GM21619 (cell line): ENCODE measurements around the gene PIGQ.

Experiments
- ATAC-seq: cut with Tn5 transposase; IDR thresholded peaks from one replicate; pipeline ENCODE4 v1.9.1; 2021; ENCODE audit not compliant: unreplicated experiment

PIGQ gene

GRCh38 chr16:554640-555365, 15.0 kb upstream of the PIGQ start:
- no peak for ATAC-seq

GRCh38 chr16:555528-556473, 14.0 kb upstream of the PIGQ start:
- ATAC-seq, result no peak

GRCh38 chr16:556474-557173, 13.1 kb upstream of the PIGQ start:
- no peak for ATAC-seq

- ATAC-seq, result no peak
Observed at GRCh38 chr16:557463-558297, 12.1 kb upstream of the PIGQ start.

- ATAC-seq, result no peak
Observed at GRCh38 chr16:558298-559020, 11.3 kb upstream of the PIGQ start.

GRCh38 chr16:559021-559380, 10.8 kb upstream of the PIGQ start:
- ATAC-seq, result no peak

GRCh38 chr16:559411-560203, 10.2 kb upstream of the PIGQ start:
- no peak for ATAC-seq

- no peak for ATAC-seq
Observed at GRCh38 chr16:560204-560700, 9.5 kb upstream of the PIGQ start, which contains the start of gene PRR35. PRR35 (plus strand) TSS chr16:560394; CDS start chr16:563295, 2,901 bp downstream.

GRCh38 chr16:560701-561412, 8.9 kb upstream of the PIGQ start:
- no peak for ATAC-seq

GRCh38 chr16:561413-561794, 8.4 kb upstream of the PIGQ start:
- ATAC-seq, result no peak

GRCh38 chr16:561957-562938, 7.5 kb upstream of the PIGQ start:
- ATAC-seq, result no peak

GRCh38 chr16:563072-563644, 6.6 kb upstream of the PIGQ start:
- ATAC-seq, result no peak

GRCh38 chr16:564690-565418, 4.9 kb upstream of the PIGQ start:
- no peak for ATAC-seq

GRCh38 chr16:565419-566330, 4.1 kb upstream of the PIGQ start:
- no peak for ATAC-seq
